ENCODE measurements around the gene MIOX. TPM values are rescaled to one million over a fixed set of nuclear protein-coding genes. Genes with fewer than 3 reads are reported as not detected.

The MIOX gene
- total and polyA plus RNA-seq, 10 of the 15 experiments (the other 5 are each of a cell fraction or from before 2014, with no cell fraction given), result 0.10 to 0.31 TPM; not detected in 8

- no peak for TF ChIP-seq IKZF1 (conservative IDR thresholded peaks at IDR 0.05)
Observed at GRCh38 chr22:50483556-50483955, 3.1 kb upstream of the MIOX start (continued).

GRCh38 chr22:50483977-50484853 lies 2.4 kb upstream of the MIOX start:
- ATAC-seq (peak; percentile 39), FAIRE-seq (no peak), DNase-seq (ENCODE audit: low read depth, low spot score) (no peak)
- H3K79me2 ChIP-seq (ENCODE audit: control insufficient read depth, insufficient read depth, low read length), result no peaks in the 10 kb centered on the region
- peaks cover 0 to 3% of the 10 kb centered on the region in 2 experiments; a peak in 2 of 4 replicates for H3K27me3 ChIP-seq (replicated peaks in 1 of 2; ENCODE audit: control insufficient read depth in 2 of 2, insufficient read depth in 2 of 2, low read length in 1 of 2)
- H2AFZ ChIP-seq (ENCODE audit: control insufficient read depth, low read depth, low read length), result no peak overlapping the region
- no peaks in the 10 kb centered on the region for H3K36me3 ChIP-seq (ENCODE audit: control insufficient read depth in 2 of 2, insufficient read depth in 2 of 2, low read length in 1 of 2)
- H3K4me3 ChIP-seq, result no peak overlapping the region
- TF ChIP-seq ZBTB40 (IDR thresholded peaks at IDR 0.05; ENCODE audit: borderline replicate concordance) (no peak), BHLHE40 (IDR thresholded peaks at IDR 0.05; ENCODE audit: borderline replicate concordance in 1 of 2, low read depth in 2 of 2, low read length in 1 of 2) (peak in 1 of 2 experiments; percentile 78; a peak in 3 of 4 replicates)
- H3K27ac ChIP-seq (ENCODE audit: control insufficient read depth, insufficient read depth), result no peak overlapping the region
- no peak overlapping the region for H3K9ac ChIP-seq (ENCODE audit: control insufficient read depth, insufficient read depth, low read length)
- no peaks in the 10 kb centered on the region for H3K9me3 ChIP-seq (replicated peaks; ENCODE audit: control insufficient read depth, insufficient read depth, low read length)
- ChIA-PET SMC1A (ENCODE audit: uncharacterized antibody, unreplicated experiment) (no interaction called here), CTCF (interaction anchor here (0.6 to 4.1 kb wide), 5 partner anchors 14 to 196 kb away, joined by 3 to 29 read pairs (median 4); partner anchors contain the start of gene SCO2), POLR2A (no interaction called here), RAD21 (ENCODE audit: unreplicated experiment) (interaction anchor here (1.4 to 1.7 kb wide), 2 partner anchors 14 kb away, joined by 5 read pairs; no protein-coding TSS in a partner anchor)
- in situ Hi-C loops (cut with MboI) (no loop called here), intact Hi-C loops (cut with micrococcal nuclease; ENCODE audit: unreplicated experiment) (no loop called here)
- no peak overlapping the region for H3K4me2 ChIP-seq (ENCODE audit: control insufficient read depth, insufficient read depth)
- no TSS peak for BruUV-seq (replicated peaks)
- H3K4me1 ChIP-seq (ENCODE audit: control insufficient read depth, insufficient read depth, low read length), result no peaks in the 10 kb centered on the region
- H4K20me1 ChIP-seq (ENCODE audit: control insufficient read depth, insufficient read depth), result no peaks in the 10 kb centered on the region
- WGBS (ENCODE audit: insufficient coverage, insufficient replicate concordance, low lambda C conversion rate, missing lambda C conversion rate), result 52% methylated on average over 26 of the region's 31 CpGs
